GM21576 (cell line): ENCODE measurements around the gene PADI3.

ENCODE experiments used
- ATAC-seq: cut with Tn5 transposase; IDR thresholded peaks from one replicate; pipeline ENCODE4 v1.9.1; 2021; ENCODE audit warnings: mild to moderate bottlenecking, moderate library complexity; ENCODE audit not compliant: unreplicated experiment

Gene PADI3

GRCh38 chr1:17214876-17215544, 33.9 kb upstream of the PADI3 start:
- ATAC-seq, result no peak

GRCh38 chr1:17215545-17215890, 33.4 kb upstream of the PADI3 start:
- ATAC-seq, result no peak

- ATAC-seq, result no peak
Observed at GRCh38 chr1:17216078-17216477, 32.8 kb upstream of the PADI3 start.

- no peak for ATAC-seq
Observed at GRCh38 chr1:17217607-17218006, 31.3 kb upstream of the PADI3 start.

- no peak for ATAC-seq
Observed at GRCh38 chr1:17218939-17219338, 30.0 kb upstream of the PADI3 start.

GRCh38 chr1:17220287-17220686, 28.6 kb upstream of the PADI3 start:
- ATAC-seq, result no peak

- no peak for ATAC-seq
Observed at GRCh38 chr1:17222557-17222956, 26.3 kb upstream of the PADI3 start.

- ATAC-seq, result no peak
Observed at GRCh38 chr1:17224434-17224833, 24.5 kb upstream of the PADI3 start.

GRCh38 chr1:17225140-17225539, 23.8 kb upstream of the PADI3 start:
- no peak for ATAC-seq

GRCh38 chr1:17227358-17227915, 21.5 kb upstream of the PADI3 start:
- ATAC-seq, result no peak

- no peak for ATAC-seq
Observed at GRCh38 chr1:17228619-17229018, 20.3 kb upstream of the PADI3 start.

- no peak for ATAC-seq
Observed at GRCh38 chr1:17229379-17229778, 19.5 kb upstream of the PADI3 start.

- no peak for ATAC-seq
Observed at GRCh38 chr1:17230106-17230505, 18.8 kb upstream of the PADI3 start.

- ATAC-seq, result no peak
Observed at GRCh38 chr1:17230671-17231310, 18.1 kb upstream of the PADI3 start.

- ATAC-seq, result no peak
Observed at GRCh38 chr1:17232759-17233661, 15.9 kb upstream of the PADI3 start.

- no peak for ATAC-seq
Observed at GRCh38 chr1:17233675-17234320, 15.1 kb upstream of the PADI3 start.

GRCh38 chr1:17234405-17234804, 14.5 kb upstream of the PADI3 start:
- no peak for ATAC-seq

GRCh38 chr1:17235135-17235885, 13.6 kb upstream of the PADI3 start:
- no peak for ATAC-seq

- no peak for ATAC-seq
Observed at GRCh38 chr1:17236779-17237560, 11.9 kb upstream of the PADI3 start.

- no peak for ATAC-seq
Observed at GRCh38 chr1:17237561-17237903, 11.4 kb upstream of the PADI3 start.
